PC-3 (cell line): ENCODE measurements around the gene GRWD1. TPM values are rescaled to one million over a fixed set of nuclear protein-coding genes. Genes with fewer than 3 reads are reported as not detected.

Source experiments
- ATAC-seq: fragments of 200-7000 bp; cut with Tn5 transposase; 2 replicates; pipeline ENCODE4 v1.9.1; 2020; ENCODE audit warnings: mild to moderate bottlenecking, moderate library complexity
- BruUV-seq: library from RNA; stranded (reverse); fragments of 400-500 nt; replicated peaks from 2 replicates; lab custom pipeline; 2021; lab: Mats Ljungman, UMichigan
- CTCF ChIA-PET: fragments of 300-600 bp; sonication (Branson Sonifier 250); formaldehyde crosslinking; loops from one replicate; lab custom pipeline; 2022; ENCODE audit warnings: antibody characterized with exemption; lab: Charles Lee
- POLR2A ChIA-PET: fragments of 300-600 bp; sonication (Branson Sonifier 250); formaldehyde crosslinking; loops from one replicate; lab custom pipeline; 2022; ENCODE audit warnings: antibody characterized with exemption; ENCODE audit not compliant: unreplicated experiment; lab: Charles Lee
- DNase-seq: peaks from one replicate; pipeline ENCODE4 v3.0.0-alpha.2; 2015
- H2AFZ ChIP-seq: fragments of 300-600 bp; sonication (generic); 2 replicates; pipeline ENCODE4 v1.6.0; 2016; ENCODE audit warnings: antibody characterized with exemption, low read length
- H3F3A ChIP-seq: fragments of 300-600 bp; sonication (generic); one replicate; pipeline ENCODE4 v1.6.0; 2017; ENCODE audit warnings: antibody characterized with exemption, low read length, control low read depth, mild to moderate bottlenecking; ENCODE audit not compliant: unreplicated experiment
- H3K27ac ChIP-seq: fragments of 300-600 bp; sonication (generic); 2 replicates; pipeline ENCODE4 v1.5.1; 2016; ENCODE audit warnings: mild to moderate bottlenecking, low read length
- H3K27me3 ChIP-seq: fragments of 300-600 bp; sonication (generic); 2 replicates; pipeline ENCODE4 v1.6.1; 2016; ENCODE audit warnings: low read length, mixed read lengths
- H3K36me3 ChIP-seq: fragments of 300-600 bp; sonication (generic); 2 replicates; pipeline ENCODE4 v1.6.1; 2016; ENCODE audit warnings: low read depth, mixed run types, low read length, mixed read lengths
- H3K4me1 ChIP-seq: fragments of 300-600 bp; sonication (generic); 2 replicates; pipeline ENCODE4 v1.5.1; 2016; ENCODE audit warnings: low read length; ENCODE audit not compliant: insufficient read depth
- H3K4me2 ChIP-seq: fragments of 300-600 bp; sonication (generic); 2 replicates; pipeline ENCODE4 v1.6.0; 2016; ENCODE audit warnings: low read length
- H3K4me3 ChIP-seq: fragments of 300-600 bp; sonication (generic); 2 replicates; pipeline ENCODE4 v1.5.1; 2016; ENCODE audit warnings: mild to moderate bottlenecking, low read length, mixed read lengths
- H3K79me2 ChIP-seq: fragments of 300-600 bp; sonication (generic); 2 replicates; pipeline ENCODE4 v1.6.1; 2017; ENCODE audit warnings: low read length, mixed read lengths
- H3K9ac ChIP-seq: fragments of 300-600 bp; sonication (generic); 2 replicates; pipeline ENCODE4 v1.6.0; 2016; ENCODE audit warnings: mild to moderate bottlenecking, low read length
- H3K9me2 ChIP-seq: fragments of 300-600 bp; sonication (generic); replicated peaks from 2 replicates; pipeline ENCODE4 v1.6.1; 2016; ENCODE audit warnings: mixed run types, low read length, mixed read lengths
- H3K9me3 ChIP-seq: fragments of 300-600 bp; sonication (generic); 2 replicates; pipeline ENCODE4 v1.6.1; 2016; ENCODE audit warnings: low read length, mixed read lengths
- H4K20me1 ChIP-seq: fragments of 300-600 bp; sonication (generic); 2 replicates; pipeline ENCODE4 v1.6.1; 2016; ENCODE audit warnings: low read length, mixed read lengths
- EZH2 ChIP-seq: fragments of 300-600 bp; sonication (generic); IDR thresholded peaks from one replicate; pipeline ENCODE4 v1.6.1; 2017; ENCODE audit warnings: antibody characterized with exemption, mild to moderate bottlenecking, low read length; ENCODE audit not compliant: unreplicated experiment
- EZH2phosphoT487 ChIP-seq: fragments of 300-600 bp; sonication (generic); IDR thresholded peaks from 2 replicates; pipeline ENCODE4 v1.6.1; 2018; ENCODE audit warnings: mild to moderate bottlenecking, antibody characterized with exemption, low read length, borderline replicate concordance
- intact Hi-C: fragments of 100-400 bp; cut with micrococcal nuclease; formaldehyde crosslinking; loops from 2 replicates; pipeline ENCODE4 v1.9.0; 2023
- total RNA-seq: library from RNA; depleted of rRNA; stranded (reverse); fragments of >200 nt; gene quantifications from 2 replicates; pipeline ENCODE4 v1.2.3, GENCODE V29; 2014
- TF ChIP-seq, protein P1 (sequence below): fragments of 300-600 bp; sonication (generic); conservative IDR thresholded peaks from 2 replicates; pipeline ENCODE4 v1.5.1; 2017; ENCODE audit warnings: antibody characterized with exemption, low read depth, mild to moderate bottlenecking, low read length

Gene GRWD1
- total RNA-seq, 1 experiment from 2014 or later, result 33.2 TPM

- TF ChIP-seq, protein P1, sequence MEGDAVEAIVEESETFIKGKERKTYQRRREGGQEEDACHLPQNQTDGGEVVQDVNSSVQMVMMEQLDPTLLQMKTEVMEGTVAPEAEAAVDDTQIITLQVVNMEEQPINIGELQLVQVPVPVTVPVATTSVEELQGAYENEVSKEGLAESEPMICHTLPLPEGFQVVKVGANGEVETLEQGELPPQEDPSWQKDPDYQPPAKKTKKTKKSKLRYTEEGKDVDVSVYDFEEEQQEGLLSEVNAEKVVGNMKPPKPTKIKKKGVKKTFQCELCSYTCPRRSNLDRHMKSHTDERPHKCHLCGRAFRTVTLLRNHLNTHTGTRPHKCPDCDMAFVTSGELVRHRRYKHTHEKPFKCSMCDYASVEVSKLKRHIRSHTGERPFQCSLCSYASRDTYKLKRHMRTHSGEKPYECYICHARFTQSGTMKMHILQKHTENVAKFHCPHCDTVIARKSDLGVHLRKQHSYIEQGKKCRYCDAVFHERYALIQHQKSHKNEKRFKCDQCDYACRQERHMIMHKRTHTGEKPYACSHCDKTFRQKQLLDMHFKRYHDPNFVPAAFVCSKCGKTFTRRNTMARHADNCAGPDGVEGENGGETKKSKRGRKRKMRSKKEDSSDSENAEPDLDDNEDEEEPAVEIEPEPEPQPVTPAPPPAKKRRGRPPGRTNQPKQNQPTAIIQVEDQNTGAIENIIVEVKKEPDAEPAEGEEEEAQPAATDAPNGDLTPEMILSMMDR, result no peak
- TF ChIP-seq EZH2, result no peak
- Histone ChIP-seq H3K27me3 (no peaks in the 10 kb centered on the region), H2AFZ (no peak overlapping the region), H3K9me3 (no peaks in the 10 kb centered on the region), H3K4me1 (0 out of 2 replicates have a peak, but pooled peaks cover 2% of the 10 kb centered on the region), H3K4me2 (no peak overlapping the region), H3K9ac (no peak overlapping the region), H3K4me3 (no peak overlapping the region), H3K36me3 (no peaks in the 10 kb centered on the region), H3F3A (no peaks in the 10 kb centered on the region), H3K79me2 (no peaks in the 10 kb centered on the region), H3K27ac (no peak overlapping the region), H4K20me1 (no peaks in the 10 kb centered on the region), H3K9me2 (no peaks in the 10 kb centered on the region)
- DNase-seq, result no peak
- POLR2A ChIA-PET, result interaction anchor here (0.7 kb wide), 1 partner anchor 11 kb away, joined by 5 read pairs; no protein-coding TSS in a partner anchor
- intact Hi-C loops, result no loop called here
- CTCF ChIA-PET, result no interaction called here
- ATAC-seq, result no peak
- no TSS peak for BruUV-seq
Measured at GRCh38 chr19:48480558-48481500, 35.0 kb downstream of the GRWD1 start.

GRCh38 chr19:48481846-48482639 lies 36.3 kb downstream of the GRWD1 start:
- ATAC-seq, result peak; percentile 29
- H3F3A ChIP-seq, result no peaks in the 10 kb centered on the region
- BruUV-seq, result TSS peak; percentile 7
- H3K4me3 ChIP-seq, result no peak overlapping the region
- POLR2A ChIA-PET, result no interaction called here
- no peak overlapping the region for H2AFZ ChIP-seq
- CTCF ChIA-PET, result no interaction called here
- H4K20me1 ChIP-seq, result no peaks in the 10 kb centered on the region
- H3K79me2 ChIP-seq, result no peaks in the 10 kb centered on the region
- no peak overlapping the region for H3K4me2 ChIP-seq
- DNase-seq, result no peak
- TF ChIP-seq EZH2 (no peak), EZH2phosphoT487 (no peak)
- TF ChIP-seq, protein P1, result no peak
- no peak overlapping the region for H3K9ac ChIP-seq
- intact Hi-C loops, result no loop called here
- no peak overlapping the region for H3K27ac ChIP-seq
- H3K9me3 ChIP-seq, result no peaks in the 10 kb centered on the region
- H3K36me3 ChIP-seq, result no peaks in the 10 kb centered on the region
- peaks cover 10% of the 10 kb centered on the region; the same call in 1 of the 2 replicates for H3K4me1 ChIP-seq
- H3K9me2 ChIP-seq, result no peaks in the 10 kb centered on the region
- H3K27me3 ChIP-seq, result no peaks in the 10 kb centered on the region
